Measurements from ENCODE around the gene EPGN. TPM values are rescaled to one million over a fixed set of nuclear protein-coding genes. Genes with fewer than 3 reads are reported as not detected.

EPGN gene
- total RNA-seq, 1 donor from 2014 or later = 0.13 TPM

DNA sequence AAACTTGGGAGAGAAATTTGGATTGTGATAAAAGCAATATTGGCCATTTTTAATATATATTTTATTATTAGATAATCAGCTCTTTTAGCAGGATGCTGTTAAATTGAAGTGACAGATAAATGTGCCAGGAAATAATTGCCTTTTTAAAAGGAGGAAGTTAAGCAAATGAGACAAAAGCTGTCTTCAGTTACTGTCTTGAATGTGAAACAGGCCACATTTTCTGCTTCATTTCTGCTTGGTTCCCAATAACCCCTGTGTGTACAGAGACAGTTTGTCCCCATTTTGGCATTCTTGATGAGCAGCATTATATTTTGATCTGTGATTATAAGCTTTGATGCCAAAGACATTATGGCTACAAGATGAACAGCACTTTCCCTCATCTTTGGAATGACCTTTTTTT lies 953 bp downstream of the EPGN start:
- no peak for DNase-seq (ENCODE audit: low read depth, low spot score)

GRCh38 chr4:74311696-74312313 lies 3.5 kb downstream of the EPGN start:
- DNase-seq (ENCODE audit: low read depth, low spot score) = peak; percentile 24

DNA sequence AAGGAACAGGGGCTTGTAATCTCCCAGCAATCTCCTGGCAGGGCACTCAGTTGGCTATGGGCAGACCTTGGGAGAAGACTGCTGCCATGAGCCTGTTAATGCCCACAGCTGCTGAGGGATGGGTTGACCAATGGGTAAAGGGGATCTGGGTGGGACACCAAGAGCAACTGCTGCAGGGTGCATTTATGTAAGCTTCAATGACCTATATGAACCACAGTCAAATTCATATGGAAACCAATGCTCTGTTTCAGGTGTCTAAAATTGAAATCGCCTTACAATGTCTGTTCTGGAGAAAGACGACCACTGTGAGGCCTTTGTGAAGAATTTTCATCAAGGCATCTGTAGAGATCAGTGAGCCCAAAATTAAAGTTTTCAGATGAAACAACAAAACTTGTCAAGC lies 6.1 kb downstream of the EPGN start:
- no peak for DNase-seq (ENCODE audit: low read depth, low spot score)

- DNase-seq (ENCODE audit: low read depth, low spot score) = no peak
Observed at GRCh38 chr4:74314944-74315343, 6.7 kb downstream of the EPGN start.

DNA sequence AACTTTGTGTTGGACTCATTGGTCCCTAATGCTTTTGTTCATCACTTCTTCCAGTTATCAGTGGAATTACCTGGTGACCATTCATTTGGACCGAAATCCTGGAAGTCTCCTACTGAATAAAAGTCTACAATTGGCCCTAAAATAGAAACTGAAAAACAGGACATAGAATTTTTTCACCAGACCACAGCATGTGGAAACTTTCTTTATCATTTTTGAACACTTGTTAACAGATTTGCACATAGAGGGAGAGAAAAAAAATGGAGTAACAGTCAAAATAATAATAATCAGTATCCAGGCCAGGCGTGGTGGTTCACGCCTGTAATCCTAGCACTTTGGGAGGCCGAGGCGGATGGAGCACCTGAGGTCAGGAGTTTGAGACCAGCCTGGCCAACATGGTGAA lies 7.1 kb downstream of the EPGN start:
- DNase-seq (ENCODE audit: low read depth, low spot score) = no peak

DNA sequence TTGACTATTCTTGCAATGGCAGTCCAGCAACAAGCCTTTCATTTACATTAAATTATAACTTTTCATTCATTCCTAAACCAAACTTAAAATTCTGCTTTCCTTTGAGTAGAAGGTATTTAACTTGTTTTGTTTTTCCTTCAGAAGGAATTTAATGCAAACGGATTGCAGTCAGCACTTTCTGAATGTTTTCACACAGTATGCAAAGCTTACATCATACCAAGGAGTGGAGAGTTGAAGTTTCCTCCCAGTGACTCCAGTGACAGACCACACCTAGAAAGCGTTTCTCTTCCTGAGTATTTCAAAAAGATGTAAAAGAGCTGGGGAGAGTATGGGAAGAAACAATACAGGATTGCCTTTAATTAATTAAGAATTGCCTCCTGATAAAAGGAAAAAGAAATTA lies 8.1 kb downstream of the EPGN start:
- DNase-seq (ENCODE audit: low read depth, low spot score) = no peak

DNA sequence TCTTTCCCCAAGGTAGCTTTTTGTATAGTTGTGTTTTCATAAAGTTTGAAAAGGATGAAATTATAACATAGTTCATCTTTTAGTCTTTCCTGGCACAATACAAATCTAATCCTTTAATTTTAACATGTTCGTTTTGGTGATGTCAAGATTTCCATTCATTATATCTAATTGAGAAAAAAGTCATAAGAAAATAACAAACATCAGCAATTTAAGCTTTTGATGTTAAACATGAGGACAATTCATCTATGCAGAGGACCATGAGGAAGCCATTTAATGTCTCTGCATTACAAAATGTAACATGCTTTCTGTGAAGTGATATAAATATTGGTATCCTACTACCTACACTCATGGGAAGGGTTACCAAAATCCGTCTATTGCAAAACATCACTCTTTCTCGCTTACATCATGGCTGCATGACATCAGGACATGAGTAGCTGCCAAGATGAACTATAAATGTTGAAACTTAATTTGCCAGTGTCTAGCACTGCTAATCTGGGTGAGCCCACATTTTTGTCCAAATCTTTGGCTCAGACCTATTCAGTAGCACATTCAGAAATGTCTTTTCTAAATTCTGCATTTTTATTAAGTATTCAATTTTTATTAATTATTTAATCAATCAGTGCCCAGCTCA lies 9.5 kb downstream of the EPGN start:
- no peak for DNase-seq (ENCODE audit: low read depth, low spot score)

GRCh38 chr4:74318276-74318675 lies 10.0 kb downstream of the EPGN start:
- DNase-seq (ENCODE audit: low read depth, low spot score) = no peak

DNA sequence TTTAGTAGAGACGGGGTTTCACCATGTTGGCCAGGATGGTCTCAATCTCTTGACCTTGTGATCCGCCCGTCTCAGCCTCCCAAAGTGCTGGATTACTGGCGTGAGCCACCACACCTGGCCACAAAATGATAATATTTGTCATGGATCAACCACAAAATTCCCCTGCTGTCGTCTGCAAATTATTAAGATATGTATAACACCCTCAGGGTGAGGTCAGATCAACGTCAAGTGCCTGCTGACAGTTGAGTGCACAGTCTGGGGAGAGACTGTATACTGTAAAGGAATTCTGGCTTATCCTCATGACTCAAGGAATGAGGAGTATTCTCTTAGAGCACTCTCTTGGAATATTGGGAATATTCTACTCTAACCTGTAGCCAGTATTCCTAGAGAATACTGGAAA lies 11.2 kb downstream of the EPGN start:
- DNase-seq (ENCODE audit: low read depth, low spot score) = no peak

DNA sequence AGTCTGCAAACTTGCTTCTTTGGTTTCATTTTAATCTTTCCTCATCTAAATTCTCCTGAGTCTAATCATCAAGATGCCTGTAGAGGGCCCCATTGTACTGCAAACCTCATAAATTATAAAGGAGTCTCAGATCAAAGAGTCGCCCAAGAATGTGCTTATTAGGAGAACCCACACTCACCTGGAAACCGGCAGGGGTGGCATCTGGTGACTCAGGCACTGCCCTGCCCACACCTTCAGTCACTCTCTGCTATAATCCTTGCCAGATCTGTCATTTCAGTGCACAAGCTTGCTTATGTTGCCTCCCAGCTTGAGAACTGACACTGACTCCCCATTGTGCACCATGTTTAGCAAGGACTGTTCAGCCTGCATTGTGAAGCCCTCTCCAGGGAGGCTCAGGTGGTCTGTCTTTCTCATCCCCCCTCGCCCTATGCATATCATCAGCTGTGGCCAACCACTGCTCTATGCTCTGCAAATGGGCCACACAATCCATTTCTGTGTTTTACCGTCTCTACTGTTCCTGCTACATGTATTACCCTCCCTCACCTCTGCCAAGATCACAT lies 12.4 kb downstream of the EPGN start:
- peak; percentile 24 for DNase-seq (ENCODE audit: low read depth, low spot score)

DNA sequence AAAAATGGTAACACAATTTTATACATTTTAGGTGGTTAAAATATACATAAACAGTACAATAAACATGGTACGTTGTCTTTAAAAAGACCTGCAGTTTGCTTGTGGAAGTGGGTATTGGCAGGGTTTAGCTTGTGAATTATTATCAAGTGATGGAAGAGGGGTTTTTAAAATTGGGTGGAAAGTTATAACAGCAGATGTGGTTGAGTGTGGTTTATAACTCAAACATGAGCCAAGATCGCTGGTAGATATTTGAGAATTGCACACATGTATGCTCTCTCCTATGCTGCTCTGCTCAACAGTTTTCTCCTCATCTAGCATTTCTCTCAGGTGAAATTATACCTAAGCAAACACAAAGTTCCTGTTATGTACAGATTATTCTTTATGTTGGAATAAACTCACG lies 14.0 kb downstream of the EPGN start:
- DNase-seq (ENCODE audit: low read depth, low spot score) = no peak

GRCh38 chr4:74323663-74324062 lies 15.4 kb downstream of the EPGN start:
- no peak for DNase-seq (ENCODE audit: low read depth, low spot score)

DNA sequence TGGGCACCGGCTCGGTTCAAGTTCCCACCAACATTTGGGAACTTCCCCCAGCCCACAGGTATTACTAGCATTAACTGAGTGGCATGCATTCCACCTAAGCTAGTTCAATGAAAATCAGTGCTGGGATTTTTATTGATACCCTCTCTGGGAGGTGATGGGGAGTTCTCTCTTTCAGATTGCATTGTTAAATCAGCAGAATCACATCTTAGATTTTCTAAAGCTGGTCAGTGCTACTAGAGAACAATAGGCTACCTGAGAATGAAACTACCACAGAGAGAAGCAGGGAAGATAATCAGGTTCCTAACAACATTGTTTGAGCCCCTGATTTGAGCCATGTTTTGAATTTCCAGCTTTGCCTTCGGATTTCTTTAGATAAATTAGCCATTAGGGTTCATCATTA lies 16.0 kb downstream of the EPGN start:
- DNase-seq (ENCODE audit: low read depth, low spot score) = no peak

GRCh38 chr4:74325886-74326285 lies 17.6 kb downstream of the EPGN start:
- DNase-seq (ENCODE audit: low read depth, low spot score) = no peak

GRCh38 chr4:74327762-74328161 lies 19.5 kb downstream of the EPGN start:
- peak; percentile 15 for DNase-seq (ENCODE audit: low read depth, low spot score)

- DNase-seq (ENCODE audit: low read depth, low spot score) = no peak
Observed at GRCh38 chr4:74328501-74328900, 20.2 kb downstream of the EPGN start.

DNA sequence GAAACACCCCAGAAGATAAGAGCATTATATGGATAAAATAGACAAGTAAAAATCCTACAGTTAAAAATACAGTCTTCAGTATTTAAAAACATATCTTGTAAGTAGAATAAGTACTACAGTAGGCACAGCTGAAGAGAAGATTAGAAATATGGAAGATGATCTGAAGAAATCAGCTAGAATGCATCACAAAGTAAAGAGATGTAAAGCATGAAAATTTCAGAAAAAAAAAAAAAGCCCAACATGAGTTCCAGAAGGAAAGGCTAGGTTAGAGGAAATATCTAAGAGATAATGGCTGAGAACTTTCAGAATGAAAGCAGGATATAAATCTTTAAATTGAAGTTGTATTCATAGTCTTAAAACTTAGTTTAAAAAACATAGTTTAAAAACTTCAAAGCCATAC lies 21.0 kb downstream of the EPGN start:
- no peak for DNase-seq (ENCODE audit: low read depth, low spot score)

DNA sequence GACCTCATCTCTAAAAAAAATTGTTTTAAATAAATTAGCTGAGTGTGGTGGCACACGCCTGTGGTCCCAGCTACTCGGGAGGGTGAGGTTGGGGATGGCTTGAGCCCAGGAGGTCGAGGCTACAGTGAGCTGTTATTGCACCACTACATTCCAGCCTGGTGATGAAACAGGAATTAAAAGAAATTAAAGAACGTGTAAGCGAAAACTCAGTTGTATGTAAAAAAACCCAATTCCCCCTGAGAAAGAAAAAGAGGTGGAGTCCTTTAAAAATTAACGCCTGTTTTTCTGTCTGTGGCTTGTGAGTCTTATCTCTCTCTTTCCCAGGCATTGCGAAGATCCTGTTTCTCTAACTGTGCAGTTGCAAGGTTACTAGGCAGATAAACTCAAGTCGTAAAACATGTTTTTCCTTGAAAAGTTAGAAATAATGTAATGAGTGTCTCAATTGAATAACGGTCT lies 22.1 kb downstream of the EPGN start:
- no peak for DNase-seq (ENCODE audit: low read depth, low spot score)

GRCh38 chr4:74331252-74331651 lies 23.0 kb downstream of the EPGN start:
- no peak for DNase-seq (ENCODE audit: low read depth, low spot score)

DNA sequence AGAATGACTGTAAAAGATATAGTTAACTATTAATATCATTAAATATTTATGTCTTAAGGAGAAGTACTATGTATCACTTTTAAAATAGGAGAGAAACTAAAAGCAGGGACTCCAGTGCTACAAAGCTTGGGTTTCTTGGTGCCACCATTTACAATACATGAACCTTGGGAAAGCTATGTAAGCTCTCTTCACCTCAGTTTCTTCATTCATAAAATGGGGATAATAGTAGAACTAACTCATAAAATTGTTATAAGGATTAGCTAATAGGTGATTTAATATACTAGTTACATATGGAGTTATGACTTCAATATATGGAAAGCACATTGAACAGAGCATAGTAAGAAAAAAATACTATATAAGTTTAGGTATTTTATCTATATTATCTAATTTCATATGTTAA lies 23.7 kb downstream of the EPGN start:
- DNase-seq (ENCODE audit: low read depth, low spot score) = no peak

DNA sequence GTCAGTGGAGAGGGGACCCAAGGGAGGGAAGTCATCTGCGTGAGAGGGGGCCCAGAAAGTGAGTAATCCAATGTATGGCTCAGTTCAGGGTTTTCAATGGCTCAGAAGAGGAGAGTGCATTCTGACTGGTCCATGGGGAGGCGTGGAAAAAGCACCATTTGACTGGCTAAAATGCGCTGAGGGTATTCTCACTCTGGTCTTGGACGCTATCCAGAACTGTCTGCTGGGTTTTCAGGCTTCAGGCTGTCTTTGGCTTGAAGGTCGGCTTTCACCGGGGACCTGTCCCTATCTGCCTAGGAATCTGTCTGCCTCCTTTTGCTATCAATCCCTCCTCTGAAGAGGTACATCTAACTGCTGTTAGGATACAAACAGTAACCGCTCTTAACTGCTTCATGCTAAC lies 26.4 kb downstream of the EPGN start:
- no peak for DNase-seq (ENCODE audit: low read depth, low spot score)

GRCh38 chr4:74335341-74336021 lies 27.2 kb downstream of the EPGN start:
- no peak for DNase-seq (ENCODE audit: low read depth, low spot score)

Measured in pulmonary artery endothelial cell (primary cell).